OCI-LY7 (cell line): Measurements from ENCODE around the gene NOP10. TPM values are rescaled to one million over a fixed set of nuclear protein-coding genes. Genes with fewer than 3 reads are reported as not detected.

Experiments
- BruUV-seq: library from RNA; stranded (reverse); fragments of 400-500 nt; replicated peaks from 2 replicates; lab custom pipeline; 2021; lab: Mats Ljungman, UMichigan
- CTCF ChIA-PET: fragments of 300-600 bp; sonication (Branson Sonifier 250); formaldehyde crosslinking; loops from one replicate; lab custom pipeline; 2022; ENCODE audit warnings: antibody characterized with exemption; ENCODE audit not compliant: unreplicated experiment; lab: Charles Lee
- POLR2A ChIA-PET: fragments of 300-600 bp; sonication (Branson Sonifier 250); formaldehyde crosslinking; loops from one replicate; lab custom pipeline; 2022; ENCODE audit warnings: antibody characterized with exemption; lab: Charles Lee
- DNase-seq: peaks from one replicate; pipeline ENCODE4 v3.0.0-alpha.2; 2015; ENCODE audit warnings: low spot score
- H2AFZ ChIP-seq: fragments of 200-600 bp; sonication (generic), shearing (Covaris generic); 2 replicates; pipeline ENCODE4 v1.6.1; 2014; ENCODE audit warnings: mild to moderate bottlenecking, antibody characterized with exemption, low read length, moderate library complexity
- H3K27ac ChIP-seq: fragments of 200-600 bp; sonication (generic); 2 replicates; pipeline ENCODE4 v1.5.1; 2014; ENCODE audit warnings: mixed run types, low read depth, mild to moderate bottlenecking, moderate library complexity, low read length, inconsistent platforms; ENCODE audit not compliant: poor library complexity, severe bottlenecking
- H3K36me3 ChIP-seq: fragments of 200-600 bp; sonication (generic); 2 replicates; pipeline ENCODE4 v1.6.1; 2014; ENCODE audit warnings: mild to moderate bottlenecking, antibody characterized with exemption, low read length, moderate library complexity, mixed read lengths; ENCODE audit not compliant: insufficient read depth
- H3K4me1 ChIP-seq: fragments of 200-600 bp; sonication (generic); 2 replicates; pipeline ENCODE4 v1.5.1; 2014; ENCODE audit warnings: mild to moderate bottlenecking, low read length; ENCODE audit not compliant: insufficient read depth, poor library complexity, severe bottlenecking
- H3K4me2 ChIP-seq: fragments of 200-600 bp; sonication (generic); 2 replicates; pipeline ENCODE4 v1.6.1; 2014; ENCODE audit warnings: mild to moderate bottlenecking, low read length
- H3K4me3 ChIP-seq: fragments of 200-600 bp; sonication (generic); 2 replicates; pipeline ENCODE4 v1.5.1; 2014; ENCODE audit warnings: mild to moderate bottlenecking, low read depth, low read length; ENCODE audit not compliant: poor library complexity, severe bottlenecking
- H3K79me2 ChIP-seq: fragments of 200-600 bp; sonication (generic); 2 replicates; pipeline ENCODE4 v1.6.1; 2016; ENCODE audit warnings: low read depth, mild to moderate bottlenecking, low read length, moderate library complexity, mixed read lengths; ENCODE audit not compliant: insufficient read depth
- H3K9me2 ChIP-seq: fragments of 200-600 bp; sonication (generic); 2 replicates; pipeline ENCODE4 v1.6.1; 2016; ENCODE audit warnings: mild to moderate bottlenecking, low read length, mixed read lengths; ENCODE audit not compliant: insufficient read depth
- H3K9me3 ChIP-seq: fragments of 200-600 bp; sonication (generic); 2 replicates; pipeline ENCODE4 v1.6.1; 2014; ENCODE audit warnings: mild to moderate bottlenecking, mixed run types, low read length, mixed read lengths
- H4K20me1 ChIP-seq: fragments of 200-600 bp; sonication (generic); 2 replicates; pipeline ENCODE4 v1.6.1; 2014; ENCODE audit warnings: mild to moderate bottlenecking, antibody characterized with exemption, low read length, moderate library complexity, mixed read lengths; ENCODE audit not compliant: insufficient read depth
- CTCF ChIP-seq: fragments of 200-600 bp; sonication (generic); conservative IDR thresholded peaks from 2 replicates; pipeline ENCODE4 v1.5.1; 2014; ENCODE audit warnings: mild to moderate bottlenecking, antibody characterized with exemption, low read length, moderate library complexity, mixed read lengths
- EZH2phosphoT487 ChIP-seq: fragments of 200-600 bp; sonication (generic); IDR thresholded peaks from 2 replicates; pipeline ENCODE4 v1.6.1; 2018; ENCODE audit warnings: low read depth, borderline replicate concordance, mild to moderate bottlenecking, mixed run types, antibody characterized with exemption, low read length, moderate library complexity, mixed read lengths
- intact Hi-C: fragments of 100-400 bp; cut with micrococcal nuclease; formaldehyde crosslinking; loops from one replicate; pipeline ENCODE4 v1.10.0; 2022; ENCODE audit not compliant: unreplicated experiment
- microRNA-seq: library from miRNA; unstranded; fragments of <30 nt; microRNA quantifications from one replicate; pipeline ENCODE4 v1.2.0, GENCODE V29; 2022; ENCODE audit warnings: borderline replicate concordance
- small RNA-seq: library from RNA; depleted of rRNA; stranded (forward); fragments of <200 nt; gene quantifications from one replicate; pipeline ENCODE3, GENCODE V24; 2014
- total RNA-seq, 2 experiments: library from RNA; depleted of rRNA in 1 of 2; stranded (reverse); fragments of >200 nt in 1 of 2; shearing (Covaris generic) in 1 of 2; gene quantifications; 2 replicates each; pipeline ENCODE4 v1.2.3, GENCODE V29; 2014 to 2022

NOP10 gene
- total RNA-seq, 2 experiments from 2014 or later: 130 to 191 TPM

GRCh38 chr15:34301058-34301457, 41.9 kb downstream of the NOP10 start:
- Histone ChIP-seq H3K79me2 (no peaks in the 10 kb centered on the region), H3K4me3 (no peak overlapping the region), H3K9me2 (no peaks in the 10 kb centered on the region), H3K9me3 (no peaks in the 10 kb centered on the region), H3K27ac (no peak overlapping the region), H4K20me1 (no peaks in the 10 kb centered on the region), H3K4me1 (no peaks in the 10 kb centered on the region), H3K36me3 (no peaks in the 10 kb centered on the region), H3K4me2 (no peak overlapping the region), H2AFZ (no peak overlapping the region)
- ChIA-PET POLR2A (interaction anchor here (0.7 kb wide), 1 partner anchor 27 kb away, joined by 3 read pairs; no protein-coding TSS in a partner anchor), CTCF (no interaction called here)
- no TSS peak for BruUV-seq
- intact Hi-C loops: no loop called here
- DNase-seq: no peak
- TF ChIP-seq EZH2phosphoT487: no peak
- no peak for TF ChIP-seq CTCF

- intact Hi-C loops: no loop called here
- H3K4me1 ChIP-seq: no peaks in the 10 kb centered on the region
- no peak overlapping the region for H3K4me3 ChIP-seq
- no peak overlapping the region for H3K4me2 ChIP-seq
- H3K27ac ChIP-seq: no peak overlapping the region
- POLR2A ChIA-PET: interaction anchor here (1.2 kb wide), 1 partner anchor 31 kb away, joined by 5 read pairs; no protein-coding TSS in a partner anchor
- no peaks in the 10 kb centered on the region for H3K79me2 ChIP-seq
- H3K9me3 ChIP-seq: no peaks in the 10 kb centered on the region
- BruUV-seq: no TSS peak
- no peaks in the 10 kb centered on the region for H4K20me1 ChIP-seq
- no peak overlapping the region for H2AFZ ChIP-seq
- CTCF ChIA-PET: no interaction called here
- H3K9me2 ChIP-seq: no peaks in the 10 kb centered on the region
- no peak for DNase-seq
- TF ChIP-seq CTCF (no peak), EZH2phosphoT487 (no peak)
- no peaks in the 10 kb centered on the region for H3K36me3 ChIP-seq
Measured at GRCh38 chr15:34297059-34297458, 45.9 kb downstream of the NOP10 start.

- Histone ChIP-seq H3K4me3 (no peak overlapping the region), H2AFZ (no peak overlapping the region), H3K4me1 (no peaks in the 10 kb centered on the region), H3K27ac (no peak overlapping the region), H3K9me2 (no peaks in the 10 kb centered on the region), H3K9me3 (no peaks in the 10 kb centered on the region), H4K20me1 (no peaks in the 10 kb centered on the region), H3K36me3 (no peaks in the 10 kb centered on the region), H3K4me2 (no peak overlapping the region), H3K79me2 (no peaks in the 10 kb centered on the region)
- POLR2A ChIA-PET: no interaction called here
- intact Hi-C loops: no loop called here
- DNase-seq: no peak
- CTCF ChIA-PET: no interaction called here
- TF ChIP-seq CTCF (no peak), EZH2phosphoT487 (no peak)
- no TSS peak for BruUV-seq
Measured at GRCh38 chr15:34292621-34293020, 50.3 kb downstream of the NOP10 start.

Small RNA genes within 50 kb of the gene (microRNA-seq; reads per million reads assigned to microRNA genes)
- gene MIR1233-1: not detected

Small RNA genes within 50 kb of the gene (small RNA-seq; reads per million reads assigned to genes)
- gene MIR1233-1 (not detected), gene RF00019 (not detected)

Other genes with a start within 250 kb of the NOP10 start
- 14.7 and 15.7 TPM in 2 replicates for gene EMC7, start 241.3 kb downstream of the NOP10 start, total RNA-seq (2014; rRNA removed; shearing (Covaris generic))
- 39.8 and 41.4 TPM in 2 replicates for gene EMC7, start 241.3 kb downstream of the NOP10 start, total RNA-seq (2022)
- gene PGBD4, start 241.1 kb downstream of the NOP10 start, total RNA-seq (2014; rRNA removed; shearing (Covaris generic)): 3.6 and 4.4 TPM in 2 replicates
- gene PGBD4, start 241.1 kb downstream of the NOP10 start, total RNA-seq (2022): 4.1 TPM in 2 replicates
- gene KATNBL1, start 133.0 kb downstream of the NOP10 start, total RNA-seq (2014; rRNA removed; shearing (Covaris generic)): 44.8 and 47.5 TPM in 2 replicates
- 64.6 and 77.2 TPM in 2 replicates for gene KATNBL1, start 133.0 kb downstream of the NOP10 start, total RNA-seq (2022)
- gene EMC4, start 118.1 kb downstream of the NOP10 start, total RNA-seq (2014; rRNA removed; shearing (Covaris generic)): 90.7 and 126 TPM in 2 replicates
- gene EMC4, start 118.1 kb downstream of the NOP10 start, total RNA-seq (2022): 65.5 and 73.0 TPM in 2 replicates
- gene SLC12A6, start 5.4 kb downstream of the NOP10 start, total RNA-seq (2014; rRNA removed; shearing (Covaris generic)): 8.9 and 11.5 TPM in 2 replicates
- gene SLC12A6, start 5.4 kb downstream of the NOP10 start, total RNA-seq (2022): 14.9 and 16.1 TPM in 2 replicates
- not detected in 2 replicates for gene NUTM1, start 179 bp upstream of the NOP10 start, total RNA-seq (2014; rRNA removed; shearing (Covaris generic))
- not detected in 2 replicates for gene NUTM1, start 179 bp upstream of the NOP10 start, total RNA-seq (2022)
- 27.8 and 44.3 TPM in 2 replicates for gene LPCAT4, start 24.1 kb upstream of the NOP10 start, total RNA-seq (2014; rRNA removed; shearing (Covaris generic))
- 74.5 and 84.4 TPM in 2 replicates for gene LPCAT4, start 24.1 kb upstream of the NOP10 start, total RNA-seq (2022)
- 8.5 and 9.3 TPM in 2 replicates for gene GOLGA8A, start 94.7 kb upstream of the NOP10 start, total RNA-seq (2014; rRNA removed; shearing (Covaris generic))
- 10.7 and 10.8 TPM in 2 replicates for gene GOLGA8A, start 94.7 kb upstream of the NOP10 start, total RNA-seq (2022)
- 71.7 and 91.3 TPM in 2 replicates for gene GOLGA8B, start 240.5 kb upstream of the NOP10 start, total RNA-seq (2014; rRNA removed; shearing (Covaris generic))
- 125 and 136 TPM in 2 replicates for gene GOLGA8B, start 240.5 kb upstream of the NOP10 start, total RNA-seq (2022)